Stimulated activated CD8-positive, alpha-beta memory T cell treated with anti-CD3 and anti-CD28 coated beads, Interleukin-15, amount 100 ng/mL, for 1 hour (primary cell): ENCODE measurements around the gene RTL5.

Experiments used
- DNase-seq: peaks from one replicate; pipeline ENCODE4 v3.0.0-alpha.2; 2020; ENCODE audit warnings: low read depth

Gene RTL5

GRCh38 chrX:72129661-72130060, 2.1 kb downstream of the RTL5 start:
- no peak for DNase-seq

DNA sequence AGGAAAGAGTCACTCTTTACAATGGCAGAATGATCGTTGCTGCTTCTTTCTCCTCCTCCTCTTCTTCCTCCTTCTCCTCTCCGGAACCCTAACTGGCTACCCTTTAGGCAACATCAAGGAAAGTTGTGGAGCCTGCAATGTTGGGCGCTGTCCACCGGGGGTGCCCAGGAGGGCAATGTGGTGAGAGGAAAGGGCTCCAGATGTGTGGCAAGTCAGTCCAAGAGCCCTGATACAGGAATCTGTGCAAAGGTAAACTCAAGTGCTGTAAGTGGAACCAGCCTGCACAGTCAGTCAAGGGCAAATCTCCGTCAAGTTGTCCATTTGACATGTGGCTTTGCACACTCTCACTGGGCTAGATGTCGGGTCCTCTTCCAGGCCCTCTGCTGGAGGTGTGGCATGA, 2.8 kb downstream of the RTL5 start:
- no peak for DNase-seq

GRCh38 chrX:72128183-72128834, 3.4 kb downstream of the RTL5 start:
- no peak for DNase-seq

GRCh38 chrX:72127332-72127731, 4.4 kb downstream of the RTL5 start:
- no peak for DNase-seq

GRCh38 chrX:72126539-72127140, 5.1 kb downstream of the RTL5 start:
- DNase-seq, result peak; percentile 74

DNA sequence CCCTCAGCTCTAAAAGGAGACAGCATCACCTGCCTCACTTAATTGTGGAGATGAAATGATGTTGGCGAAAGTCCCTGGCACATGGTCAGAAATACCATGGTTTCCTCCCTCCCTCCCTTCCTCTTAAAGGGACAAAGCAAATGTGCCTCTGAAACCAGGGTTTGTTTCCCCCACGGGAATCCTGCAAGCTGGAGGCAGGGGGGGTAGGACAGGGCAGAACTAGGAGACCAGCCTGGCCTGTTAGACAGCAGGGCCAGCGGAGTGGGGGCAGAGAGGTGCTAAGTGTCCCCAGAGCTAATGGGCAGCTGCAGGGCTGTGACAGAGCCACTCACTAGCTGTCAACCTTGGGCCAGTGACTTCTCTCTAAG, 5.7 kb downstream of the RTL5 start:
- no peak for DNase-seq

GRCh38 chrX:72125331-72126047, 6.2 kb downstream of the RTL5 start:
- DNase-seq, result no peak

DNA sequence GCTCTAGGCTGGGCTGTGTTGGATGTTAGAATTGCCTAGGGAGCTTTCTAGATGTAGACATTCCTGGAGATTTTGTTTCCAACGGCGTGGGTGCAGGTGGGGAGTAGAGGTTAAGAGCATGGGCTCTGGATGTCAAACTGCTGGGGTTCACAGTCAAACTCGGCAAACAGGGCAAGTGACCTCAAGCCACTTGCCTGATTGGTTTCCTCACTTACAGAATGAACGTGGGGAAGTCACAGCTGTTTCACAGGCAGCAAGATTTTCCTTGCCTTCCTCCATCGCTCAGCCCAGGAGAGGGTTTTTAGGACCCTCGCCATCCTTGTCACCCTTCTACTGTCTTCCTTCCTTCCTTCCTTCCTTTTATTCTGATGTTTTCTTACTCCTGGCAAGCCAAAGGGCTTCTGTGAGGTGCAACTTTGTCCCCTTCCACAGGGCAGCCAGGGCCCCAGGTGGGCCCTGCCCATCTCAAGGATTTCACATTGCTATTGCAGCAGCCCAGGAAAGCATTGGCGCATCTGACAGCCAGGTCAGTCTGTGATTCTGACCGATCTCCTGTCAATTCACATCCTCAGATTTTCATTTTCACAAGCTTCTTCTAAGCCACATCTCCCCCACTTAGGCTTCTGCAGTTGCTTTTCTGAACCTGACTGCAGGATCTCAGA, 7.0 kb downstream of the RTL5 start:
- no peak for DNase-seq

DNA sequence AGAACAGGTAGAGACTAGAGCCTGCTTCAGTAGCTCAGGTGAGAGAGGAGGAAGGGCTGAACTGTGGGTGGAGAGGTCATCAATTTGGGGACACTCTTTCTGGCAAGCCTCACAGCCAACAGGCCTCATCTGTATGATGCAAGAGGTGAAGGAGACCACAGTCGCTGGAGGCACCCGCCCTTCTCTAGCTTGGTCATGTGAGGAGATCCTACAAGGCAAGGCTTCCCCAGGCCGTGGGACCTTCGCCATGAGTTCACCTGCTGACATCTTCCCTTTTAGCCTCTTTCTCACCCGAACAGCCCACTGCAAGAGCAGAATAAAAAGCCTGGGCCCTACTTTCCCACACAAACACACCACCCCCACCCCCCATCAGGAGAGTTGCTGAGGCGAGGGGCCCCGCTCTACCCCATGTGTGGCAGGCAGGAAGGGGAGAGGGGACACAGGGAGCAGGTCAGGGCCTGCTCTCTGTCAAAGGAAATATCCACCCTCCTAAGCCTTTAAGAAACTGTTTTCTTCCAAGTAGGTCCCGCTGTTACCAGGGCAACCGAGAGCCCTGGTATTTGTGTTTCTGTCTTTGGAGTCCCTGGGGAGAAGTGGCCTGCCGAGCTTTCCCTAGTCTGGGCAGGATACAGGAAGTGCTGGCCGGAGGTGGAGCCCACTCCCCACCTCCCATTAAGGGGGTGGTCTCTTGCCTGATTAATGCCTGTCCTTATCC, 8.1 kb downstream of the RTL5 start:
- DNase-seq, result no peak

DNA sequence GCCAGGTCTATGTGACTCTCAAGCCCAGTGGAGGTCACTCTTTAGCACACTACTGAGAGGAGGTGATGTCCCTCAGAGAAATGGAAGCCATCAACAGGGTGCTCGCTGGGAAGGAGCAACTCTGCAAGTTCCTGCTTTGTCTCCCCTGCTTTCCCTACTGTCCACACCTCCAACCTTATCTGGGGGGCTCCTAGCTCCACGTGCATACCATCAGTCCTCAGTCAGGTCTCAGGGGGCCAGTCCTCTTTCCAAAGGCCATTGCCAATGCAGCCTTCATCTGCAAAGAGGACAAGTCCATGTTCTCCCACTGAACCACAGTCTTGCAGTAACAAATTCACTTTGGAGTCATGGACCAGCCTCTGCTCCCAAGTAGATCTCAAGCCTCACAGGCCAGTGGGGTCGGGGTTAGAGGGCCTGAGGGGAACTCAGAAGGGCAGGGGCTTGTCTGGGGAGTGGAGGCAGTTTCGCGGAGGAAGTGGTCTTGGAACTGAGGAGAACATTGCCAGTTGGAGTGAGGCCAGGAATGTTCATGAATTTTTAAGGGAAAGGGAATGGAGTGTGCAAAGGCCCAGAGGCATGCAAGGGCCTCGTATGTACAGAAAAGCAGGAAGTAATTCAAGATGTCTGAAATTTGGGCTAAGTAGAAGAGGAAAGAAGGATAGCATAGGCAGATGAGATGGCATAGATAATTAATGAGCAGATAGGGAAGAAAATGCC, 8.9 kb downstream of the RTL5 start:
- no peak for DNase-seq

DNA sequence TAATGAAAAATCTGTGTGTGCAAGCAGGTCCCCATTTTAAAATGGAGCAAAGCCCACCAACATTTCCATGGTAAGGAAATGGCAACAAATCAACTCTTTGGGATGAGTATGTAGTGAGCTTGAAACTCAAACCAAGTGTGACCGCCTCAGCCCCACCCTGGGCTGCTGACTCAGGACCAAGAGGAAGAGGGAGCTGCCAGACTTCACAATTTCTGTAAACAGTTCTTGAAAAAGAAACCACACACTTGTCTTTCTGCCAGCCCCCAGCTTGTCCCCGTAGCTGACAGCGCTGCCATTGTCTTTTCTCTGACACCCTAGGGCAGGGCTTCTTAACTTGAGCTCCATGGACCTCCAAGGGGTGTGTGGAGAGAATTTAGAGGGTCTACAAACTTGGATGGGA, 10.3 kb downstream of the RTL5 start:
- DNase-seq, result no peak

DNA sequence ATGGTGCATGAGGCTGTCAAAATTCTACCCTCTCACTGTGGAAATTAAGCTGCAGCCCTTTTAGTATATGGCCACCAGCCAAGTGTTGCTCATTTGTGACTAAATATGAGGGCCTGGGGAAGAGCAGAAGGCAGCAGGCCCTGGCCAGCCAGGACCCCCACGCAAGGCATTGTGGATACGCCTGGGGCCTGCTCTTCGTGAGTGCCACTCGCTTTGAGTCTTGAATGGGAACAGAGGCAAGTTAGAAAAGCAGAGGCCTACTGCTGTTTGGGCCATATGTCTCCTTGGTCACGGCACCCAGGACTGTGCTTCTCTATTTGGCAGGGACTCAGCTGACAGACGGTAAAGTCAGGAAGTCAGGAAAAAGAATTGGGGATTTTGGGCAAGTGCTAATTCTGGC, 10.9 kb downstream of the RTL5 start:
- no peak for DNase-seq

DNA sequence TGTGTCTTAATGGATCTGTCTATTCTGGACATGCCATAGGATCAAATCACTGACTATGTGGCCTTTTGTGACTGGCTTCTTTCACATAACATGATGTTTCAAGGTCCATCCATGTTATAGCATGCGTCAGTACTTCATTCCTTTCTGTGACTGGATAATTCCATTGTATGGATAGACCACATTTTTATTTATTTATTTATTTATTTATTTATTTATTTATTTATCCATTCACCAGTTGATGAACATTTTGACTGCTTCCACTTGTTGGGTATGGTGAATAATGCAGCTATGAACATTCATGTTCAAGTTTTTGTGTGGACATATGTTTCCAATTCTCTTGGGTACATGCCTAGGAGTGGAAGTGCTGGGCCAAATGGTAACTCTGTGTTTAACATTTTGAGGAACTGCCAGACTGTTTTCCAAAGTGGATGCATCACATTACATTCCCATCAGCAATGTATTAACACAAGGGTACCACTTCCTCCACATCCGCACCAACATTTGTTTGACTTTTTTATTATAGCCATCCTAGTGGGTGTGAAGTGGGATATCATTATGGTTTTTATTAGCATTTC, 14.0 kb downstream of the RTL5 start:
- no peak for DNase-seq

- DNase-seq, result no peak
Measured at GRCh38 chrX:72115380-72115779, 16.3 kb downstream of the RTL5 start.

DNA sequence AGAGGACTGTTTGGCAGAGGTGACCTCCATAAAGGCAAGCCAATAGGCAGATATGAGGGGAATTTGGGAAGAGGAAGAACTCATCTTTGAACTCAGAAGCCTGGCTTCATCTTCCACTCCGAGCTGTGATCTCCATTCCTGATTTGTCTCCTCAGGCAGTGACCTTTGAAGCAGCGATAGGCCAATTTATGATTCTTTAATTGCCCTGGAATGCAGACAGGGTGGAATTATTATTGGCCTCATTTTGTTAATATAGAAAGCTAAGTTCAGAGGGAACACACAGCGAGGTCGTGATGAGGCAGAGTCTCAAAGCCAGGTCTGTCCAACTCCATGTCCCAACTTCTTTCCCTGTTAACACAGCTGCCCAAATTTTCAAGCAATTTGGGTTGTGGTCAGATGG, 16.9 kb downstream of the RTL5 start:
- no peak for DNase-seq

DNA sequence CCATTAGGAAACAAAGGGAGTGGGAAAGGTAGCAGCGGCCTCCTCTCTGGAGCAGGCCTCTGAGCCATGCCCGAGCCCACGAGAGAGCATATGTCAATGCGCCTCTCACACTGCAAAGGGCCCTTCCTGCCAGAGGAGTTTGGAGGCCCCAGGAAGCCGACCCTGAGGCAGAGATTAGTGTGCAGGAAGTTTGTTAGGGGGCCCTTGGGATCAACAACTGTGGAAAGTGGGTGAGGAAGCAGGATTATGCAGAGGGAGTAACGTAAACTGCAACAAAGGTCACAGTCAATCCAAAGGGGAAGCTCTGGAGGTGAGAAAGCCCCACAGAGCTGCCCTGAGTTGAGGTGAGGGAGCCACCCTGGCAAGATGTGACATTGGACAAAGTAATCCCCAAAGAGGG, 17.4 kb downstream of the RTL5 start:
- DNase-seq, result no peak

DNA sequence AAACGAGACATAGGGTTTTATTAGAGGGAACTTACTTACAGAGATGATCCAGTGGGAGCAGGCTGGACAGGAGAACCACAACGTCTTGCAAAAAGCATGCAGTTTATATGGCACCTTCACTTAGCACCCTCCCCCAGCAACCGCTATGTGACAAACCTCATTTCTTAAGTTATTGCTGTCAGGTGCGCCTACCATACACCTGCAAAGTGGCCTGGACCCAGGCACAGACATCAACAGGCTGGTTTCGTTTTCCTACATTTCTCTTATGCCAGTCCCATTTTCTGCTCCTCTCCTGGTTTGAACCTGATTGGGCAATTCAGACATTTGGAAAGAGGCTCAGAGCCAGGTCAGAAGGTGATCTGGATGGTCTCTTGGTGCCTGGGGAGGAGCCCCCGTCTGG, 18.3 kb downstream of the RTL5 start:
- no peak for DNase-seq

DNA sequence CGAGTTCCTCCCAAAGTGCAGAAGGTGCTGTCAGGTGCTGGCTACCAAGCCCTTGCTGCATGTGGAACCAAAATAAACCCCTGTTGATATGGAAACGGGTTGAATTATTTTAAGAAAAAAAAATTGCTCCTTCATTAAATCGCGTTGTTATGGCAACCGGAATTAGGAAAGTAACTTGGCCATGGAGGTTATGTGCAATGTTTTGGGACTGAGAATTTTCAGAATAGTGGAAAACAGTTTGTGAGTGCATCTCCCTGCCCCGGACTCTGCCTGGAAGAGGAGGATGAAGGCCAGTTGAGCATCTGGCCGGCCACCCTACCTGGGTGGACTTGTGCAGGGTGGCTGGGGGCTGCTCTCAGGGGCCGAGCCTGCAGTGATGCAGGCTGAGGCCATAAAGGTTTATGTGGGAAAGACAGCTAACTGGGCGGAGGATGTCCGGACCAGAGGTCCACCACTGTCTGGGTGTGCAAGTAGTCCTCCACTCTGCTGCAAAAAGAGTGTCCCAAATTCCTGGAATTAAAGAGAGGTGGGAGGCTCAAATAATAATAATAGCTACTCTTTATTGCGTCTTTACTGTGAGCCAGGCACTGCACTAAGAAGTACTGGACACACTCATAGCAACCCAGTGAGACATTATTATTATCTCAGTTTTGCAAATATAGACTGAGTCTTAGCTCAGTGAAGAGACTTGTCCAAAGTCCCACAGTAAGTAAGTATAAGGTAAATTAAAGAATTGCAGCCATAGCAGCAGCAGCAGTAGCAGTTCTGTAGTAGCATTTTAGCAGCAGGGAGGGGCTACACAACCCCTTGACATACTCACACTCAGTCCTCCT, 20.6 kb downstream of the RTL5 start:
- no peak for DNase-seq

DNA sequence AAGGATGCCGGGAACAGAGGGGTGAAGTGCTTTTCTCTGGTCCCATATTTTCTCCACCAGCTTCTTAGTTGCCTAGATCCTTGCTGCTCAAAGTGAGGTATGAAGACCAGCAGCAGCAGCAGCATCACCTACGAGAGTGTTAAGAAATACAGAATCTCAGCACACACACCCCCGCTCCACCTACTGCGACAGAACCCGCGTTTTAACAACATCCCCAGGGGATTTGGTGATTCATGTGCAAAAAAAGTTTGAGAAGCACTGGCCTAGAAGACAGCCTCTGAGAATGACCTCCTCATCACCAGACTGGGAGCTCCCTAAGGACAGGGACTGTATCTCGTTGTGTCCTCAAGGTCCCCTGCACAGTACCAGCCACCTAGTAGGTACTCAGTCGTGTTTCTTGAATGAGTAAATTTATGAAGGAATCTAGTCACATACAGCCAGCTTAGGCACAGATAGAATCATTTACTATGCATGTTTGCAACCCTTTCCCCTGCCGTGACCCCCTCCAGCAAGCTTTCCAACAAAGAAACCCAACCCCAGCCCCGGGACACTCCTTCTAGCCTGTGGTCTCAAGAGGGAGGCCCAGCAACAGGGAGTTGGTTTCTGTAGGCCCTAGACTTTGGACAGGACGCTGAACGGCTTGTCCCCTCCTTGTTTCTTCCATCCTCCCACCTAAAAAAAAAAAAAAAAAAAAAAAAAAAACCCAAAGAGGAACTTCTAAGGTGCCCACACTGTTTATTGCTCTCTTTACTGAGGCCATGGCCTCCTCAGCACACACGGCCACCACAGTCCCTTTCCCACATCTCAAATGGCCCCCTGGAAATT, 21.5 kb downstream of the RTL5 start:
- no peak for DNase-seq

- DNase-seq, result no peak
Measured at GRCh38 chrX:72108666-72109065, 23.0 kb downstream of the RTL5 start.
